CD1c-positive myeloid dendritic cell (primary cell): Measurements from ENCODE around the gene NTN1.

Experiments used
- DNase-seq: peaks from one replicate; pipeline ENCODE4 v3.0.0-alpha.2; 2016; ENCODE audit errors: extremely low spot score

NTN1 gene

DNA sequence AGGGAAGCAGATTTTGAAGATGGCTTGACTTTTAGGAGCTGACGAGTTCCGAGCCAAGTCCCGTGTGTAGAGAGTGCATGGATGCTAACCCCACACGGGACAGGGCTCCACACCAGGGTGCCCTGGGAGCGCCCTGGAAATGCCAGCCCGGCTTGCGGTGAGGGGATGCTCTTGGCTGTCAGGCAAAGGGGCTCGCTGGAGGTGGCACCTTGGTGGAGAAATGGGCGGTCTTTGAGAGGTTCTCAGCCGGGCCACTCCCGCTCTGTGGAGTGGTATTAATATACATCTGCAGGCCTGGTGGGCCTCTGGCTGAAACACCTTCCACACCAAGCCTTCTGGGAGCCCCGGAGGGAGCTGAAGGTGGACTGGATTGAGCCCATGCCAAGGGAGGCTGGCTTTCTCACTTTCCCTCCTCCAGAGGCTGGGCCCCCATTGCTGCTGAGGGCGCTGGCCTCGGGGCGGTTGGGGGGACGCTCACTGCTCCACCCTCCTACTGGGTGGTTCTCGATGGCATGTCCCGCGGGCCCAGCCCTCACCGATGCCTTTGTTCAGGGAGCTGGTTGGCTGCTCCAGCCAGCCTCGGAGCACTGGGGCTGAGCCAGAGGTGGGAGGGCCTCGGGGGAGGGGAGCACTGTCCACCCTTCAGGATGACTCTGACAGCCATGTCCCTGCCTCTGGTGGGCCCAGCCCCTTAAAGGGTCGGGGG, 210.3 kb downstream of the NTN1 start:
- no peak for DNase-seq

DNA sequence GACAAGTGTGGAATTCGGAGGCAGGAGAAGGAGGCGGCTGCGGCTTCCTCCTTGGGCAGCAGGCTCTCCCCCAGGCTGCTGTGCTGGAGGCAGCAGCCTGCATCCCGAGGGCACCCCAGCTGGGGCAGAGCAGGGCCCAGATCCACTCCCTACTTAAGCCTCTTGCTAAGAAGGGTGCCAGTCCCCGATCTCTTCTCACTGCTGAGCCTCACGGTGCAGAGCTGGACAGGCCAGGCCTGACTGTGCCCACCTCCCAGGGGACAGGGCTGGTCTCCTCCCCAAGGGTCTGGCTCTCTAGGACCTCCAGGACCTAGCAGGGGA, 210.8 kb downstream of the NTN1 start:
- no peak for DNase-seq

DNA sequence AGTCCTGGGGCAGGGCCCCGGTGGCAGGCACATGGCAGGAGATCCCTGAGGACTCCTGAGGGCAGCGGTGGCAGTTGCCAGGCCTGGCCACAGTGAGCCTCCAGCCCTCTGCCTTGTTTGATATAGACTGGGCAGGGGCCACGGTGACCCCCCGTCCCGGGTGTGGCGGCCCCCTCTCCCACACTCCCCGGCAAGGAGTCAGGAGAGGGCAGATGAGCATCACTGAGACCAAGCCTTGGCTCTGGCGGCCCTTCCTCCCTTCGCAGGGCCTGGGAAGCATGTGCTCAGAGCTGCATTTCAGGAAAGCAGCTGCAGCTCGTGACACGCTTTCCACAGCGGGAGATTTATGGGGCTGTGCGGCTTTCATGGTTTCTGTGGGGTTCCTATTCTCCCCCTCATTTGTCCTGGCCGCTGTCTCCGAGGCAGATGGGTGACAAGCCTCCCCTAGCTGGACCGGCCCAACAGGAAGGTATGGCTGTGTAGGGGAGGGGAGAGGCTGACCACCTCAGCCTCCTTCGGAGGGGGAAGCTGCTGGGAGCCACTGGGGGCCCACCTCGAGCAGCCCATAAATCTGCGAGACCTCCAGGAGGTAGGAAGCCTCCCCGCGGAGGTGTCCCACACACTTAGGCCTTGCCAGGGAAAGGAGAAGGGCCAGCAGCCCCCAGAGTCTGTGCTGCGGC, 211.4 kb downstream of the NTN1 start:
- DNase-seq = no peak

DNA sequence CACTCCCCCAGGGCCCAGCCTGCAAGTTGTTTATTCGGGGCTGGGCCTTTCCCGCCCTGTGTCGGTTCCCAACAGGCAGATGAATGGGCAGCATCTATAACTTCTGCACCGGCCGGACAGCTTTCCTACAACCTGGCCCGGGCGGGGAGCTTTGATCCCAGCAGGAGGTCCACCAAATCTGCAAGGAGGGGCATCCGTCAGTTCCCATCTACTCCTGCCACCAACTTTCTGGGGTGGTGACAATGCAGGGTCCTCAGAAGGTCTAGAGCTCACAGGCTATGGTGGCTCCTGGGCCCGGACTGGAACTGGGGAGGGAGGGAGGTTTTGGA, 211.9 kb downstream of the NTN1 start:
- DNase-seq = no peak

DNA sequence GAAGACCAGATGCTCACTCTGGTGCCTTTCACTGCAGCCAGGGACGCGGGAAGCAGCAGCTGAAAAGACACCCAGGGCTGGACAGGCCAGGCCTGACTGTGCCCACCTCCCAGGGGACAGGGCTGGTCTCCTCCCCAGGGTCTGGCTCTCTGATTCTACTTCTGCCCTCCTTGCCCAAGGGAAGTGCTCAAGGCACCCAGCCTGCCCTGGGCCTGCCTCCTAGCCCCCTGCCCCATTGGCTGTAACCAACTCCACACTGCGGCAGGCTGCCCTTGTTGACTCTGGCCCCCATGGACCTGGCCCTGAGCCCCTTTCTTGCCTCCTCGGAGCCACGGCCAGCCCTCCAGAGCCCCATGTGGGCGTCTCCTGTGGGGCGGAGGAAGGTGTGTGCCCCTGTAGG, 212.5 kb downstream of the NTN1 start:
- no peak for DNase-seq

DNA sequence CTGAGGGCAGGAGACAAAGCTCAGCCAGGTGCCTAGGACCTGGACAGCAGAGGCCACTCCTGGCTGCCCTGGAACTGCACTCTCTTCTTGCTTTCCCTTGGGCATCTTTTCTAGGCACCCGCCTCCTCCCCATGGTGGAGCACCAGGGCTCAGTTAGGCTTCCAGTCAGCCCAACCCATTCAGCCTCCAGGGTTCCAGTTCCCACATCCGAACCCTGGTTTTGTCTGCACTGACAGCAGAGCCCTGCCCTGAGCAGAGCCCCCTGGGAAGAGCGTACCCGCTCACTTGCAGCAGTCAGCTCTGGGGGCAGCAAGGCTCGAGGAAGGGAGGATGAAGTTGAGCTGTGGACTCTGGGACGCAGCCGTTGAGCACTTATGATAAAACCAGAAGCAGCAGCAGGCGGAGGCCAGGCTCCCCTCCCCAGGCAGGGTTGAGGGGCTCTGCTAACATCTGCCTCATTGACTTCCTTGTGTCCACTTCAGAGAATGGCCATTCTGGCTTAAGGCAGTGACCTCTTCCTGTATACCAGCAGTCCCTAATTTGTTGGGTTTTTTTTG, 213.2 kb downstream of the NTN1 start:
- no peak for DNase-seq

DNA sequence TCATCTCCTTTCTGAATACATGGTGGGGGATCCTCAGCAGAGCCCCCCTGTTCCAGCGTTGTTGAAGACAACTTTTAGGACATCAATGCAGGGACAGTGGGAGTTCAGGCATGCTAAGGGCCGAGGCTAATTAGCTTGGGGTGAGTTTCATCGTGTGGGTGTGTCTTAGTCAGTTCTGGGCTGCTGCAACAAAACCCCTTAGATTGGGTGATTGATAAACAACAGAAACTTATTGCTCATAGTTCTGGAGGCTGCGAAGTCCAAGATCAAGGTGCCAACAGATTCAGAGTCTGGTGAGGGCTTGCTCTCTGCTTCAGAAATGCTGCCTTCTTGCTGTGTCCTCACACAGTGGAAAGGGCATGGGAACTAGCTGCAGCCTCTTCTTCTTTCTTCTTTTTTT, 214.0 kb downstream of the NTN1 start:
- no peak for DNase-seq

DNA sequence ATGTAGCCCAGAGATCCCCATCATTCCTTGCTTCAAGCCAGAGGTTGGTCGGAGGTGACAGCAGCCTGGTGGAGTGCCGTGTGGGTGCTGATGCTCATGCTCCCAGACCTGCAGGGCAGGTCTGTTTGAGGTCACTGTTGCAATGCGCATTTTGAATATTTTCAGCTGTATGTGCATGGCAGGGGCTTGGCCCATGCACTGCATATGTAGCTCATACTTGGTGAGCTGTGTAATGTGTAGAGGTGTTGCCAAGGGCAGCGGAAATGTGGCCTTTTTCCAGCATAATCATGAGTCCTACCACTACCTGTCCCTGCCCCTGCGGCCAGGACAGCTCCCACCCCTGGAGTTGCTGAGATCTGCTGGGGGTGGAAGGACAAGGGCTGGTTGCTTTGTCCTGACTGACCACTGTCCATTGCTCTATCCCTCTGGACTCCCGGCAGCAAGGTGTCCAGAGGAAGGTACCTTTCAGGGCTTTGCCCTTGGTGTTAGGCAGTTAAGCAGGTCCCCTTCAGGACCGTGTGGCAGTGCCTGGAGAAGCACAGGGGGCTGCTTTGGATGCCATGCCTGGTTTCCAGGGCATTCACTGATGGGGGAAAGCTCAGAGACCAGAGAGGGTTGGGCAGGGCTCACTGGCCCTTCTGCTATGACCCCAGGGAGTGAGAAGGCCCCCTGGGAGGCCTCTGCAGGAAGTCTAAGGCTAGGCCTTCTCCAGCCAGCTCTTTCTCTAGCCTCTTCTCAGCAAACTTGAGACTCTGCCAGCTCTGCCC, 215.2 kb downstream of the NTN1 start:
- no peak for DNase-seq

DNA sequence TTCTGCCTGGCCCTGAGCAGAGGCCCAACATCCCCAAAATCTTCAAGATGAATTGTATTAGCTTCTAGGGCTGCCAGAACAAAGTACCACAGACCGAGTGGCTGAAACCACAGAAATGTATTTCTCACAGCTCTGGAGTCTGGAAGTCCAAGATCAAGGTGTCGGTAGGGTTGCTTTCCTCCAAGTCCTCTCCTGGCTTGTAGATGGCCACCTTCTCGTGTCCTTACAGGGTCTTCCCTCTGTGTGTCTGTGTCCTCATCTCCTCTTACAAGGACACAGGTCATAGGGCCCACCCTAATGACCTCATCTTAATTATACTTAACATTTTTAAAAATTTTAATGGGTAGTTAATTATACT, 215.7 kb downstream of the NTN1 start:
- no peak for DNase-seq

DNA sequence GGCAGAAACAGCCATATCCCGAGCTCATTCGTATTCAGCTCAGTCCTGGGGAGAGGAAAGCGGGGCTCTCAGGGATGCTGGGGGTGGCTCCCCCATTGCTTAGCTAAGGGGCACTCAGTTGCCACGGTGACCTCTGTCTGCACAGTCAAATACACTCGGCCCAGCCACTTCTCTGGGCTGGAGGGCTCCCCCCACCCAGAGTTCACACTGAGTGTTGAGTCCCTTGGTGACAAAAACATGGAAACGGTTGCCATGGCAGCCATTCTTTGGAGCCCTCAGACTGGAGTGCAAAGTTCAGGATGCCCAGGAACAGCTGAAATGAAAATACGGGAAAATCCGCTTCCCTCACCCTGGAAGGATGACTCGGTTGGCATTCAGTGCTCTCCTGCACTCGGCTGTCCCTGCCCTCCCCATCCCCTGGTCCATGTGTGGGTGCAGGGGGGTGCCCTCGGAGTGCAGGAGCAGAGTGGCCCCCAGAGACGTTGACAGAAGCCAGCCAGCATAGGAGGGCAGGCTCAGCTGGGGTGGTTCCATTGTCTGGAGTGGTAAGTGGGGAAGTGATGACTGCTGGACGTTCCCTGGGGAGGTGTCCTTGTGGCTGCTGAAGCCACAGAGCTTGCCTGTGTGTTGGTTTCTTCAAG, 216.5 kb downstream of the NTN1 start:
- no peak for DNase-seq

DNA sequence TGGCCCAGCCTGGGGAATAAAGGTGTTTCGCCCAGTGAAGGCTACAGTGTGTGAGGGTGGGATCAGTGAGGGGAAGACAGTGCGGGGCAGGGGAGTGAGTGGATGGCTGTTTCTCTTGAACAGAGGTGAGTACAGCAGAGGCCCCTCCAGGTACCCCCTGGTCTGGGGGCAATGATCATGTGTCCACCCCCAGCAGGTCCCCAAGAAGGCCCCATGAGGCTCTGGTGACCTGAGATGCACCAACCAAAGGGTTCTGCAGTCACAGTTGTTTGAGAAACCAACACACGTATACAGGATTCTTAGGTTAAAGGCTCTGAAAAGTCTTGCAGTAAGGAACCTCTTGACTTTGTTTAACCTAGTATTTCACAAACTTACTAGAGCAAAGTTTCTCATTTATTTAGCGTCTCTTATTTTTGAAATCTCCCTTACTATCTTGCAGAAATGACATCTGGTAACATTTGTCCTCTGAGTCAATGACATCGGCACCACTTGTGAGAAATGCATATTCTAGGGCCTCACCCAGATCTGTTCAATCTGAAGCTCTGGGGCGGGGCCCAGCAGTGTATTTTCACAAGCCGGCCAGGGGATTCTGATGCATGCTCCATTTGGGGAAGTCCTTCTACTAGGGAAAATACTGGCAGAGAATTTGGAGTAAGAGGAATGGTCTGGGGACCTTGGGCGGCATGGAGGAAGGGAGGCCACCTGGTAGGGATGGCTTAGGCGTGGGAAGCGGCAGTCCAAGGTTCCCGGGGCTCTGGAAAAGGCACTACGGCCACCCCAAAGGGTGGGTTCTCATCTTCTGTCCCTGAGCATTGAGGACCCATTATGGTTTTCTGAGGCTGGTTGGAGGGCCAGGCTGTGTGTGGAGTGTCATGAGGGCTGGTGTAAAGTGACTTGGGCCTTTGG, 217.3 kb downstream of the NTN1 start:
- DNase-seq = no peak

DNA sequence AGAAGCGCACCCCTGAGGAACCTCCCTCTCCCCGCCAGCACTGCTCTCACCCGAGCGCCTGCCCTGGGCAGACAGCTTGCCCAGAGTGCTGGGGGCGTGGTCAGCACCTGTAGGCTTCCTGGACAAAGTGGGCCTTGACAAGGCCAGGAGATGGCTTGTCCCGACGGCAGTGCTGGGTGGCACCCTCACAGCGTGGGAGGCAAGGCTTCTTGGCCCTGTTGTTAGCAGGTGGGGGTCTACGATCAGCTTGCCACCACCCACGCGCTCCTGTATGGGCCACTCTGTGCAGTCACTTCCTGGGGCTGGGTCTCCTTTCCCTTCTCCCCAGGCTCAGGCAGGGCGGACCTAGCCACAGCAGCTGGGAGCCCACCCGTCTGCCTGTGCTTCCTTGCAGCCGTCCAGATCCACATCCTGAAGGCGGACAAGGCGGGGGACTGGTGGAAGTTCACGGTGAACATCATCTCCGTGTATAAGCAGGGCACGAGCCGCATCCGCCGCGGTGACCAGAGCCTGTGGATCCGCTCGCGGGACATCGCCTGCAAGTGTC, 218.0 kb downstream of the NTN1 start:
- DNase-seq = peak; percentile 9

DNA sequence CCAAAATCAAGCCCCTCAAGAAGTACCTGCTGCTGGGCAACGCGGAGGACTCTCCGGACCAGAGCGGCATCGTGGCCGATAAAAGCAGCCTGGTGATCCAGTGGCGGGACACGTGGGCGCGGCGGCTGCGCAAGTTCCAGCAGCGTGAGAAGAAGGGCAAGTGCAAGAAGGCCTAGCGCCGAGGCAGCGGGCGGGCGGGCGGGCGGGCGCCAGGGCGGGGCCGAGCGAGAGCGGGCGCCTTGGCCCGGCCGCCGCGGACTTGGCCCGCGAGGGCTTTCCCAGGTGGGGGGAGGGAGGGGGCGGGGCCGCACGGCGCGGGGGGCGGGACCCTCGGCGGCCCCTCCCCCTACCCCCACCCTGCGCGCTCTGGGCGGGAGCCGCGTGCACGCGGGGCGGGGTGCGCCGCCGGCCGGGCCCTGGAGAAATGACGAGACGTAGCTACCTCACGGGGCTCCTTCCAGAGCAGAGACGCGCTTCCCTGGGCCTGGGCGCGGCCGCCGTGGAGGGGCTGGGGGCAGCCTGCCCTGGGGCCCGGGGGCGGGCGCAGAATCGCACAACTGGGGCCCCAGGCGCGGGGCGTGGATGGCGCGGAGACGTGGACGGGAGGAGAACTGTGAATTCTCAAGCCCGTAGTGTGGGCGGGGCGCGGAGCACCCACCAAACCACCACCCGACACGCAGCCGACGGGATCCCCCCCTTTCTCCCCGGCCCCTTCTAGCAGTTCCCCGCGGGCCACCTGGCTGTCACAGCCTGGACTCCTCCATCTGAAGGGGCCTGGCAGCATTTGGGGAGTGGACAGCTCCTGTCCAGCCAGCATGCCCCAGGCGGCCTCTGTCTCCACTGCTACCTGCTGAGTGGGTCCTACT, 218.7 kb downstream of the NTN1 start:
- DNase-seq = peak; percentile 77

DNA sequence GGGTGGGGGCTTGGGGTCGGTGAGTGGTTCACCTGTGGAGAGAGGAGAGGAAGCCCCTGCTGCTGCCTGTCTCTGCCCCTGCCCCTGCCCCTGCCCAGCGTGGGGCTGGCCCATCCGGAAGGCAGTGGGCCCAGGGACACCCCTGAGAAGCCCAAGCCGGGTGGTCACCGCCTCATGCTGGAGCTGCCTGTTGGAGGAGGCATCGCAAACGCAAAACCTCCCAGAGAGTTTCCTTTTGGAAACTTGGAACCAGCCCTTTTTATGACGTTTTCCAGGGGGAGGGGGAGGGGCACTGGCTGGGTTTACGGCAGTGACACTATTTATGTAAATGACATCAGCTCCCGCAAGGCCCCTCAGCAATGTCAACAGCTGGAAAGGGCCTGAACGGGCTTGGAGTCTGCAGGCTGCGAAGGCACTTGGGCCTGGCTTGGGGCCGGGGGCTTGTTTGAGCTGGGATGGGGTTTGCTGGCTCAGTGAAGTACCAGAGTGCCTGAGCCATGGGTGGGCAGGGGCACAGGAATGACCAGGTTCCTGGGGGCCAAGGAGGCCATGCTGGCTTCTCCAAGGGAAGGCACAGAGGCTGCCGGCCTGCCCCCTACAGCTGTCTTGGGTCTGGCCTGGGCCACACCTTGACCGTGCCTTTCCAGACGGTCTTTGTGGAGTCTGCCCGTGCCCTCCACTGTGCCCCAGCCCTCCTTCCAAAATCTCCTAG, 219.5 kb downstream of the NTN1 start:
- DNase-seq = no peak

DNA sequence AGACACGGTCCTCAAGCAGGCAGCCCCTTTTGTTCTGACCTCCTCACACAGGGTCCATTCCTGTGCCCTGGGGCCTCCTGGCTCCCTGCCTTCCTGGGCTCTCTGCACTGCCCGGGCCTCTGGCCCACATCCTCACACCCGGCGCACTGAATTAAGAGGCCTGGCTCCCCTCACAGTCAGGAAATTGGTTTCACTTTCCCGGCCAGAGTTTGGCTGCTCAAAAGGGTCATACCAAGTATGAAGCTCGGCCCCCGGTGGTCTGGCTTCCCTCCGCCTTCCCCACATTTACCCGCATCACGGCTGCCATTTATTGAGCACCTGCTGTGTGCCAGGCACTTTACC, 220.0 kb downstream of the NTN1 start:
- DNase-seq = no peak

DNA sequence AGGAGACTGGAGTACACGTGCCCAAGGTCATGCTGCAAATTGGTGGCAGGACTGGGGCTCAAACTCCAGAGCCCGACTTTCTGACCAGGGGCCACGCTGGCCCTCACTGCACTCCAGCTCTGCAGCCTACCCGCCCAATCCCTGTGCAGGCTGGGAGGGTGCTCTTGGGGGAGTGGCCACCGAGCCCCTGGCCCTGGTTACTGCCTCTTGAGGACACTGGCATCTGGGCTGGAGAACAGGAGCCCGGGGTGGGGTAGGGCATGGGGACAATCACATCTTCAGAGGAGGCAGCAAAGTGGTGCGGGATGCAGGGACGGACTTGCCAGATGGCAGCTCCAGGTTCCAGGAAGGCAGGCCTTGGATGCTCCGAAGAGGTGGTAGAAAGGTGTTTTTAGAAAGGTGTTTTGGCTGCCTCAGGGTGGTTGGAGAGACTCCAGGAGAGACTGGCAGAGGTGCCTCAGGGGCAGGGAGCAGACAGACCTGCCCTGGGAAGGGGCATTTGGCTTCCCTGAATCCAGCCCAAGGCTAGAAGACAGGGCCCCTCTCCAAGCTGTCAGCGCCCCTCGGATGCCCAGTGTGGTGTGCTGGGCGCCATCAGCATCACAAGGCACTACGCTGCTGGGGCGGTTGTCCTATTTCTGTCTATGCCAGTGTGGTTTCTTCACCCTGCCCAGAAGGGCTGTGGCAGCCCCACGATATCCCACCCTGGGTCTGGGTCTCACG, 220.6 kb downstream of the NTN1 start:
- DNase-seq = no peak

DNA sequence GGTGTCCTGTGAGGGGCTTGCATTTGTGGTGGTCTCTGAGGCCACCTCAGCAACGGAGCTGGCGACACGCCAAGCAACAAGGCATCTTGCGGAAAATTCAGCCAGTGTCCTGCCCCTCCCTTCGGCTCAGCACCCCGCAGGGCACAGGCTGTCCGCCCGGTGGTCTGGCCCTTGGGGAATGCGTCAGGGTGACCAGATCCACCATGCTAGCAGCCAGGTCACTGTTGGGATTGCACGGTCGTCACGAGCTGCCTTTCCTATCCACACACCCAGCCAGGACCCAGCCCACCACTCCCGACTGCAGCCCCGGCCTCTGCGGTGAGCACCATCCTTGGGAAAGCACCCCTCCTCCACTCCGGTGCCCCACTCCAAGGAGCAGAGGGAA, 221.2 kb downstream of the NTN1 start:
- no peak for DNase-seq

DNA sequence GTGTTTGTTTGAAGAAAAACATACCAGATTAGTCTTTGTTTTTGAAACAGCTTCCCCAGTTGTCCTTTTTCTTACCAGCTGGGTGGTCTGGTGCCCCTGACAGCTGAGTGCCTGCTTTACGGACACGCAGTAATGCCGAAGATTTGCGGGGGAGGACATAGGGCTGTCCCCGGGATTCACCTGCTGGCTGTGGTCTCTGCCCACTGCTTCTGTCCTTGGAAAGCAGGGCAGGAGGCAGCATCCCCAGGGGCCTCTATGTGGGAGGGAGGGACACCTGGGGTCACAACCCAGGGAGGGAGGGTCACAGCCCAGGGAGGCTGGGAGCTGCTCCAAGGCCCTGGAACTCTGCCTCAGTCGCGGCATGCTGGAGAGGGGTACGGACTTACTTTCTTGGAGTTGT, 221.7 kb downstream of the NTN1 start:
- DNase-seq = no peak
